ENCODE results near the gene UBE2A. TPM values are rescaled to one million over a fixed set of nuclear protein-coding genes. Genes with fewer than 3 reads are reported as not detected.

UBE2A gene
- total and polyA plus RNA-seq, 2 of the 13 experiments (the other 11 are each of a cell fraction or from before 2014, with no cell fraction given) = 17.0 to 30.5 TPM

DNA sequence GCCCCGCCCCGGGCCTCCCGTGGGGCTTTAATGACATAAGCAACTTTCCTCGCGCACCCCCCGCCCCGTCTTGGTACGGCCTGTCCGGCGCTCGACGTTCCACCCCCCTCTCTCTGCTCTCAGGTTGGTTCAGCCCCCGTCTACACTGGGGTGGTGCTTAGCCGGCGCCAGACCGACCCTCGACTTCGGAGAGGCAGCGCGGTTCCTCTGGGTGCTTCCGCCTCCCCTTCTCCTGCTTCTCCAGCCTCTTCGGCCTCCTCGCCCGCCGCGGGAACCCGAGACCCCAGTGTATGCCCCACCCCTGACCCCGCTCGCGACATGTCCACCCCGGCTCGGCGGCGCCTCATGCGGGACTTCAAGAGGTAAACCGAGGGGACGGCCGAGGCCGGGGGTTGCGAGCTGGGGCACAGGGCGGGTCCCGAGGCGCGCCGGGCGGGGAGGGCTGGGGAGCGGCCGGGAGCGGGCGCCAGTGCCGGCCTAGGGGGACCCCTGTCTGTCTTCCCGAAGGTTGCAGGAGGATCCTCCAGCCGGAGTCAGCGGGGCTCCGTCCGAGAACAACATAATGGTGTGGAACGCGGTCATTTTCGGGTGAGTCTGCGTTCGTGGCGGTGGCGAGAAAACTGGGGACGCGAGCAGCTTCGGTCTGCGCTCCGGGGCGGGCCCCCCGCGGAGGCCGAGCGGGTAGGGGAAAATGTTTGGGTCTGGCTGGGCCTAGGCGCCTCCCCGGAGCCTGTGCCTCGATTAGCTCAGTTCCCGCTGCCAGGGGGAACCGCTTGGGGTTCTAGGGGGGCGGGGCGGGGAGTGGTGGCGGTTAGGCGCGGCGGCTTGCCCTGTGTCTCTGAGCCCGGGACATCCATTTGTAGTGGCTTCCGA, at the start of gene UBE2A (continued):
- TF ChIP-seq U2AF2 (IDR thresholded peaks at IDR 0.05; ENCODE audit: low read depth, low read length) = no peak
- TF ChIP-seq ATF1 (CRISPR knock-in tag; IDR thresholded peaks at IDR 0.05) = no peak
- TF ChIP-seq ZNF225 (CRISPR knock-in tag; IDR thresholded peaks at IDR 0.05) = 0 out of 2 replicates have a peak, but pooled peaks have one; percentile 53
- peak; percentile 58 for TF ChIP-seq HDAC1 (CRISPR knock-in tag; IDR thresholded peaks at IDR 0.05)
- 0 out of 2 replicates have a peak, but pooled peaks have one; percentile 28 for TF ChIP-seq ZNF563 (CRISPR knock-in tag; IDR thresholded peaks at IDR 0.05)
- TF ChIP-seq ZNF337 (CRISPR knock-in tag; IDR thresholded peaks at IDR 0.05; ENCODE audit: borderline replicate concordance, low read depth) = 0 out of 2 replicates have a peak, but pooled peaks have one; percentile 62
- TF ChIP-seq ZFYVE20 (CRISPR knock-in tag; IDR thresholded peaks at IDR 0.05; ENCODE audit: borderline replicate concordance, low read depth) = no peak
- TF ChIP-seq SPEN (CRISPR knock-in tag; IDR thresholded peaks at IDR 0.05; ENCODE audit: low read depth) = peak; percentile 29; the same call in 1 of the 2 replicates
- no peak for TF ChIP-seq SP2 (CRISPR knock-in tag; IDR thresholded peaks at IDR 0.05)
- TF ChIP-seq PHF21A (CRISPR knock-in tag; IDR thresholded peaks at IDR 0.05) = peak; percentile 46; the same call in 1 of the 2 replicates
- TF ChIP-seq, protein P1, sequence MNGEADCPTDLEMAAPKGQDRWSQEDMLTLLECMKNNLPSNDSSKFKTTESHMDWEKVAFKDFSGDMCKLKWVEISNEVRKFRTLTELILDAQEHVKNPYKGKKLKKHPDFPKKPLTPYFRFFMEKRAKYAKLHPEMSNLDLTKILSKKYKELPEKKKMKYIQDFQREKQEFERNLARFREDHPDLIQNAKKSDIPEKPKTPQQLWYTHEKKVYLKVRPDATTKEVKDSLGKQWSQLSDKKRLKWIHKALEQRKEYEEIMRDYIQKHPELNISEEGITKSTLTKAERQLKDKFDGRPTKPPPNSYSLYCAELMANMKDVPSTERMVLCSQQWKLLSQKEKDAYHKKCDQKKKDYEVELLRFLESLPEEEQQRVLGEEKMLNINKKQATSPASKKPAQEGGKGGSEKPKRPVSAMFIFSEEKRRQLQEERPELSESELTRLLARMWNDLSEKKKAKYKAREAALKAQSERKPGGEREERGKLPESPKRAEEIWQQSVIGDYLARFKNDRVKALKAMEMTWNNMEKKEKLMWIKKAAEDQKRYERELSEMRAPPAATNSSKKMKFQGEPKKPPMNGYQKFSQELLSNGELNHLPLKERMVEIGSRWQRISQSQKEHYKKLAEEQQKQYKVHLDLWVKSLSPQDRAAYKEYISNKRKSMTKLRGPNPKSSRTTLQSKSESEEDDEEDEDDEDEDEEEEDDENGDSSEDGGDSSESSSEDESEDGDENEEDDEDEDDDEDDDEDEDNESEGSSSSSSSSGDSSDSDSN (CRISPR knock-in tag; IDR thresholded peaks at IDR 0.05) = peak; percentile 88
- TF ChIP-seq, protein P2, sequence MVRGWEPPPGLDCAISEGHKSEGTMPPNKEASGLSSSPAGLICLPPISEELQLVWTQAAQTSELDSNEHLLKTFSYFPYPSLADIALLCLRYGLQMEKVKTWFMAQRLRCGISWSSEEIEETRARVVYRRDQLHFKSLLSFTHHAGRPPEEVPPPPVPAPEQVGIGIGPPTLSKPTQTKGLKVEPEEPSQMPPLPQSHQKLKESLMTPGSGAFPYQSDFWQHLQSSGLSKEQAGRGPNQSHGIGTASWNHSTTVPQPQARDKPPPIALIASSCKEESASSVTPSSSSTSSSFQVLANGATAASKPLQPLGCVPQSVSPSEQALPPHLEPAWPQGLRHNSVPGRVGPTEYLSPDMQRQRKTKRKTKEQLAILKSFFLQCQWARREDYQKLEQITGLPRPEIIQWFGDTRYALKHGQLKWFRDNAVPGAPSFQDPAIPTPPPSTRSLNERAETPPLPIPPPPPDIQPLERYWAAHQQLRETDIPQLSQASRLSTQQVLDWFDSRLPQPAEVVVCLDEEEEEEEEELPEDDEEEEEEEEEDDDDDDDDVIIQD (CRISPR knock-in tag; IDR thresholded peaks at IDR 0.05; ENCODE audit: low read depth) = 0 out of 2 replicates have a peak, but pooled peaks have one; percentile 26
- peak; percentile 82 for TF ChIP-seq ZFX (CRISPR knock-in tag; IDR thresholded peaks at IDR 0.05; ENCODE audit: low read depth)
- no peak for TF ChIP-seq CBX5 (CRISPR knock-in tag; IDR thresholded peaks at IDR 0.05; ENCODE audit: borderline replicate concordance)
- no peak for TF ChIP-seq JUND (CRISPR knock-in tag; IDR thresholded peaks at IDR 0.05)
- TF ChIP-seq, protein P3, sequence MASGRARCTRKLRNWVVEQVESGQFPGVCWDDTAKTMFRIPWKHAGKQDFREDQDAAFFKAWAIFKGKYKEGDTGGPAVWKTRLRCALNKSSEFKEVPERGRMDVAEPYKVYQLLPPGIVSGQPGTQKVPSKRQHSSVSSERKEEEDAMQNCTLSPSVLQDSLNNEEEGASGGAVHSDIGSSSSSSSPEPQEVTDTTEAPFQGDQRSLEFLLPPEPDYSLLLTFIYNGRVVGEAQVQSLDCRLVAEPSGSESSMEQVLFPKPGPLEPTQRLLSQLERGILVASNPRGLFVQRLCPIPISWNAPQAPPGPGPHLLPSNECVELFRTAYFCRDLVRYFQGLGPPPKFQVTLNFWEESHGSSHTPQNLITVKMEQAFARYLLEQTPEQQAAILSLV (CRISPR knock-in tag; IDR thresholded peaks at IDR 0.05; ENCODE audit: borderline replicate concordance) = 0 out of 2 replicates have a peak, but pooled peaks have one; percentile 54
- TF ChIP-seq, protein P4, sequence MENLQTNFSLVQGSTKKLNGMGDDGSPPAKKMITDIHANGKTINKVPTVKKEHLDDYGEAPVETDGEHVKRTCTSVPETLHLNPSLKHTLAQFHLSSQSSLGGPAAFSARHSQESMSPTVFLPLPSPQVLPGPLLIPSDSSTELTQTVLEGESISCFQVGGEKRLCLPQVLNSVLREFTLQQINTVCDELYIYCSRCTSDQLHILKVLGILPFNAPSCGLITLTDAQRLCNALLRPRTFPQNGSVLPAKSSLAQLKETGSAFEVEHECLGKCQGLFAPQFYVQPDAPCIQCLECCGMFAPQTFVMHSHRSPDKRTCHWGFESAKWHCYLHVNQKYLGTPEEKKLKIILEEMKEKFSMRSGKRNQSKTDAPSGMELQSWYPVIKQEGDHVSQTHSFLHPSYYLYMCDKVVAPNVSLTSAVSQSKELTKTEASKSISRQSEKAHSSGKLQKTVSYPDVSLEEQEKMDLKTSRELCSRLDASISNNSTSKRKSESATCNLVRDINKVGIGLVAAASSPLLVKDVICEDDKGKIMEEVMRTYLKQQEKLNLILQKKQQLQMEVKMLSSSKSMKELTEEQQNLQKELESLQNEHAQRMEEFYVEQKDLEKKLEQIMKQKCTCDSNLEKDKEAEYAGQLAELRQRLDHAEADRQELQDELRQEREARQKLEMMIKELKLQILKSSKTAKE (CRISPR knock-in tag; IDR thresholded peaks at IDR 0.05; ENCODE audit: borderline replicate concordance) = peak; percentile 53; the same call in 1 of the 2 replicates

Measured in HepG2 (cell line).